NCI-H748 treated with DMSO at 0.1 percent for 48 hours (cell line): ENCODE measurements around the gene ABLIM2.

ENCODE experiments used
- DNase-seq: peaks from one replicate; lab custom pipeline; 2025; lab: John Stamatoyannopoulos, UW

ABLIM2 gene

DNA sequence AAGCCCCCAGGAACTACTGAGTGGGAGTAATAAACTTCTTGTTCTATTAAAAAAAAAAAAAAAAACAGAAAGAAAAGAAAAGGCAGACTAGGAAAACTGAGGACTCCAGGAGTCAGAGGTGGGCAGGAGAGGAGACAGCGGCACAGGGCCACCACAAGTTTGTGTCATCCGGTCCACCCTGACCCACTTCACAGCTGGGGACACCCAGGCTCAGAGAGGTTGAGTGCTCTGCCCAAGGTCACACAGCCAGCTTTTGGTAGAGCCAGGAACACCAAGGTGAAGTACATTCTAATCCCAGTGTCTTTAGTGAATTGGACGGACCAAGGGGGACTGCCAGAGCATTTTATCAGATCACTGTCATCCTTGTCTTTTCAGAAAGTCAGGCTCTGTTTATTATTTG is 16.4 kb upstream of the ABLIM2 start:
- DNase-seq, result no peak

DNA sequence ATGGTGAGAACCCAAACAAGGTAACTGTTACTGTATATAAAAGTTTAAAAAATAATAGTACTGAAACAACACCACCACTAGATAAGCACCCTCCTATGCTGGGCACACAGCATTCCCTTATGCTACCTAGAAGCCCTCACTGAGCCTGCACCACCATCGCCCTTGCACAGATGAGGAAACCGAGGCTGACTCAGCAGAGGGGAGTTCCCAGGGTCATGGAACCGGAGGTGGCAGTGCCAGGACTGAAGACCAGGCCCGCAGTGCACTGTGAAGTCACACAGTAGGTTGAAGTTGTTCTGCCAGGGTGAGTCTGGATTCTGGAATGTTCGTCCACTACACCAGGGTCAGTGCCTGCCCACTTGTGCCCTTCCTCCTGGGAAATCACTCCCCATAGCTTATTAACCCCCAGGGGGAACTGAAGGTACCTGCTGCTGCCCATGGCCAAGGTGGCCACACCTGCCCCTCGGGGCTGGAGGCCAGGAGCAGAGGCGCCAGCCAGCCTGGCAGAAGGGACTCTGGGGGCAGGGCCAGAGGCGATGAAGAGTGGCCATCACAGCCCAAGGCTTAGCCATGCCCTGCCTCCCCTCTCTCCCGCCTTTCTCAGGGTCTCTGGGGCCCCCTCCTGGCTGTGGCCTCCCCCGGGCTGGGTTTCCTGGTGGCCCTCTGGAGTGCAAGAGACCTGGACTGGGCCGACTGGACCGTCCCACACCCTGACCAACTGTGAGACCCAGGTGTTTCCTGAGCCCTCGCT is 15.1 kb upstream of the ABLIM2 start:
- no peak for DNase-seq

DNA sequence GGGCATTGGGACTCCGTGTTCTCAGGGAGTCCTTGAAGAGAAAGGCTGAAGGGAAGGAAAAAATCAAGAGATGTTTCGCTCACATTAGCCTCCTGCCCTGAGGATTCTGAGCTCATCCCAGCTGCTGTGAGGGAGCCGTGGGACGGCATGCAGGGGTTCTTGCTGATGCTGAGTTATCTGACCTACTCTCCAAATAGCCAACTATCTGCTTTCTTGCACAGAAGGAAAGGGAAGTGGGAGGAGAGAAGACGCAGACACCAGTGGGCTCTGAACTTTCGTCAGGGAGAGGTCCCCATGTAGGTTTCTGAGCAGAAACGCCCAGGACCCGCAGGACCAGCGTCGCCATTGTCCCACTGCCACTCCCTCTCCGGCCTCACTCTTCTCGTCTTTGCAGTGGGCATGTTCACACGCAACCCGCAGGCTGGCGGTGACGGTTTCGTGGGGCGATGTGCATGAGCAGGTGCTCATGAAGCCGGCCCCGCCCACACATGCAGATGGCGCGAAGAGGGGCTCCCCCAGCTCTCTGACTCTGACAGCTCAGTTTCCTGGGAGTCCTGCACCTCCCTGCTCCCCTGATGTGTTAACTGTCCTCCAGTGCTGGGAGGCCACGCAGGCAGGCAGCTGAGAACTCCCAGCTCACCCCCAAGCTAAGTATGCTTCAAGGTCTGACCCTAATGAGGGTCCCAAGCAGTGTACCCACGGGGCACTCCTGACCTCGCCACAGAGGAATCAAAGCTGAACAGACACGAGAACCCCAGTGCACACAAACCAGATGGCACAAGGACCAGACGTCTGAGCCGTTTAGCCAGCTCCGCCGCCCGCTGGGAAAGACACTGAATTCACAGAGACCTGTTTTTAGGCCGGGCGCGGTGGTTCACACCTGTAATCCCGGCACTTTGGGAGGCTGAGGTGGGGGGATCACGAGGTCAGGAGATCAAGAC is 13.6 kb upstream of the ABLIM2 start:
- DNase-seq, result no peak

DNA sequence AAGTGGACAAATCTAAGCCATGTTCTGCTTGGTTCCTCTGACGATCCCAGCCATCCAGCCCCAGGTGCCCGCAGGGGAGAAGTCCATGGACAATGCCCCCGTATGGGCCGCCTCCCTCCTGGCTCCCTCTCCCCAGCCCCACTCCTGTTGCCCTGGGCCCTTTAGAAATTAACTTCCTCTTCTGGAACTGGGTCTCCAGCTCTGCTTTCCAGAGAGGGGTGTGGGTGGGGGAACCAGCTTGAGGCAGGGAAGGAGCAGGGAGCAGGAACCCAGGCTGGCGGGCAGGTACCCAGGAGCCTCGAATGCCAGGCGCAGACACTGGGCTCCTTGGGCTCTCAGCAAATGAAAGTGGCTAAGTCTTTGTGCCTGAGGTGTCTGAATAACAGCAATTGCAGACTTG is 12.7 kb upstream of the ABLIM2 start:
- DNase-seq, result no peak

DNA sequence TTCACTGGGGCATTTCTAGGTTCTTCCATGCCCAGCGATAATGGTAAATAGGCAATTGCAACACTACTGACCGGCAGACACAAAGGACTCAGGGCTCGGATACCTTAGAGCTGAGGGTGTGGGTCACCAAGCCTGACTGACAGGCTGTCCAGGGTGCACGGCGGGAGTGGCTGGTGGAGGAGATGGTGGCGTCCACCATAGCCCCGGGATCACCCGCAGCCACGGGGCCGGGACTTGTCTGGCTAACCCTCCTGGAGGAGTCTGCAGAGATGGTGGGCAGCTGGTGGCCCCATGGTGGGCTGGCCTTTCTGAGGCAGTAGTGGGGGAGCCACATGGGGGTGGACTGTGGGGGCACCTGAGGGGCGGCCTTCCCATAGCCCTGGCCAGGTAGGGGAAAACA is 11.7 kb upstream of the ABLIM2 start:
- DNase-seq, result no peak

DNA sequence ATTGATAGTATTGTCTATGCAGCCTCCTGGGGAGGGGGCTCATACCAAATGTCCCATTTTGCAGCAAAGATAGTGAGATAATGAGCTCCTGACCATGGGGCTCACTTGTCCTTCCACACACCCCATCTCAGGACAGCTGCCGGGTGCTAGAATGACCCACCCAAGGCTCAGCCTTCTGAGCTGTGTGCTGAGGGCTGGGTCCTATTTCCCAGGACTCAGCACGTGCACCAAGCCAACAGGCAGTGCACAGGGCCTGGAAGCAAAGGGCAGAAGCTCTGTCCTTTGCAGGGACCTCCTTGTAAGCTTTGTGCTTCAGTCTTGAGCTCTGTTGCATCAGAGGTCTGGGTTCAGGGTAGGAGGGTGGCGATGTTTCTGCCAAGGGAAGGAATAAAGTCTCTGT is 11.2 kb upstream of the ABLIM2 start:
- no peak for DNase-seq

DNA sequence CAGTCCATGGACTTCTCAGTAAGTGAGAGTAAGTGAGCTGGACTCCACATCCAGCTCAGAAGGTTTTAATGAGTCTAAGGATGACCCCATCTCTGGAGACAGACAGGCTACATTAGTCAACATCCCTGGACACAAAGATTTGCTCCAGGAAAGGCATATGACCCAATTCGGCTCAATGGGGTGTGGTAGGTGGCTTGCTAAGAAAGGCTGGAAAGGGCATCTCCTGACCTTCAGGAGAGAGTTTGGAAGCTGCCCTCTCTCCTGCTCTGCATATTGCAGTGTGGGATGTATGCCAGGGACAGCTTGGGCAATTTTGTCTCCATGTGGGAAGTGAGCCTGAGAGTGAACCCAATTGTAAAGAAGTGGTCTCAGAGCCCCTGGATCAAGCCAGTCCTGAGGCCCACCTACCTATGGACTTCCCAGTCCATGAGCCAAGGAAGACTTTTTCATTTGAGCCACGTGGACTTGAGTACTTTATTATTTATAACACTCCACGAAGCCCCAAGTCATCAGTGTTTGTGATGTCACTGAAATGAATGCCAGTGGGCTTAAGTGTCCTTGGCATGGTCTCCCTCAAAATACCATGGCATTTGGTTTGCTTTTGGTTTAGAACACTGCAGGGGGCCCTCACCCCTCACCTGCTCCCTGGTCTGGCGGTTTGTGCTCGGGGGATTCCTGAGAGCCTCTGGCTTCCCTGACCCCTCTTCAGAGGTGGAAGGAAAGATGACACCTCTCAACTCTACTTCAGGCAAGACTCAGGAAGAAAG is 10.4 kb upstream of the ABLIM2 start:
- DNase-seq, result no peak

DNA sequence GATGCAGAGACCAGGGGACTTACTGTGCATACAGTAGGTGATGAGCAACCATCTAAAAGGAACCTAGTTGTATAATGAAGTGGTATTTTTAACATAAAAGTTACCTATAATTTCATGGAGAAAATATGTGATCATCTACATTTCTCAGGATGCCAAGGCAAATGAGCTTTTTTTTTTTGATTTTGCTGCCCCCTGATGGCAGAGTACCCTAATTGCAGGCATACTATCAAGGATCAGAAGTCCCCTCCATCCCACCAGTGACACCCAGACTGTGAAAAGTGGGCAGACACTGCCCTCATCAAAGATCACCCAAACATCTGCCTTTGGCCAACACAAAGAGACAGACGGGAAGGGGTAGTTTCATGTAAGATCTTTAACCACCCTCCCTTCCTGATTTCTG is 9.6 kb upstream of the ABLIM2 start:
- DNase-seq, result no peak

DNA sequence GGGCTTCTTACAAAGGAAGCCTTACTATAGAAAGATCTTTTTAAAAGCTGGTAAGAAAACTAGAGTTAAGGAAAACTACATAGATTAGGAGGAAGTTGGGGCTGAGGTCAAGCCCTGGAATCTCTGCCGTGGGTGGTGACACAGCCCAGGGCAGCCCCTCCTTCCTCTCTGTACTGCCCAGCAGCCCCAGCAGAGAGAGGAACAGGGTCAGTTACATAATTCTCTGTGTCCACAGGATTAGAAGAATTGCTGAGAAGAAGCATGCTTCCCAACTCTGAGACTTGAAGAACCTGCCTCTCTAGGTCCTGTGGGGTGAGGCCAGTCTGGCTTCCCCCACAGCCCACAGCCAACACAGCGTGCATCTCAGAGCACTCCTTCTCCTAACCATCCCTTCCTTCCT is 9.2 kb upstream of the ABLIM2 start:
- no peak for DNase-seq

DNA sequence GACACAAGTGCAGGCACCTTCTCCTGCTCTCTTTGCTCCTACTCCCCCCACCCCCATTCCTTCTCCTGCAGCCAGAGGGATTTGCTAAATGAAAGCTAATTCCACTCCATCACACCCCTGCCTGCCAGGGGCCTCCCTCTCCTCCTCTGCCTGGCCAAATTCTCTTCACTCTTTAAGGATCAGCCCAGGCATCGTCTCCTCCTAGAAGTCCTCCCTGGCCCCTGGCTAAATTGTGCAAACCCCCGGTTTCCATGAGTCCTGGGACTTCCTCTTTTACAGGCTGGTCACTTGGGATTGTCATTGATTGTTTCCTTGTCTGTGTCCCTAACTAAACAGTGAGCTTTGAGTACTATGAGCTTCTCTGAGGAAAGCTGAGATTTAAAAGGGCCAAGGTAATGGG is 8.7 kb upstream of the ABLIM2 start:
- no peak for DNase-seq

DNA sequence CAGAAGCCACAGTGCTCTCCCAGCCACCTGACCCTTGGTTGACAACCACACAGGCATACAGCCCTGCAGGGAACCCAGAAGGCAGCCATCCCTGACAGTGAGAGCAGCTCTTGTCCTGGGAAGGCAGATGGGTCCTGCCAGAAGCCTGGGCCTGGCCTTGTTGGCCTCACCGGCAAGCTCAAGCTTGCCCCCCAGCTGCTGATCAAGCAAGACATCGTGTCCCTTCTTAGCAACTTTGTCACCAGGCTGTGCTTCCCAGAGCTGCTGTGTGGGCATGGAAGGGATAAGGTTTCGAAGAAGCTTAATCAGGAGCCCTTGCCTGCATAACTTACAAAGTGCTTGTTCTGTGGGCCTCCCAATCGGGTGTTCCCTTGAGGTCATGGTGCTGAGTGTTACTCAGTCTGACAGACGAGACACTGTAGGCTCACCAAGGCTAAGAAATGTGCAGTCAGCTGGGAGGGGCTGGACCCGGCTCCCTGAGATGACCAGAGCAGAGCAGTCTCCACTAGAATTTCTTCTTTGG is 6.8 kb upstream of the ABLIM2 start:
- DNase-seq, result no peak

DNA sequence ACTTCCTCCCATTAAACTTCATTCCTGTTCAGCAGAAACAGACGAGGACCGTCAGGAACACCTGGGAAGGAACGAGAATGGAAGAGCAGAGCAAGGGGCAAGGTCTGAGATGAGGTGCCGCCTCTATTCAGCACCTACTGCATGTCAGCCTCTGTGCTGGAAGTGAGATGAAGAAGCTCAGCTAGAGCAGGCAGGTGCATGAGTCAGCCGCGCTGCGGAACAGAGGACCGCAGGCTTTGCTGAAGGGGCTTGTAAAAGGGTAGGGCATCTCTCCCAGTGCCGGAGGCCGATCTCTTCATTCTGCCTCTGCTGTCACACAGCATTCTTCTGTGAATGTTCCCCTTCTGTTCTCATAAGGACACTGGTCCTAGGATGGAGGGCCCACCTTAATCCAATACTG is 6.1 kb upstream of the ABLIM2 start:
- no peak for DNase-seq

DNA sequence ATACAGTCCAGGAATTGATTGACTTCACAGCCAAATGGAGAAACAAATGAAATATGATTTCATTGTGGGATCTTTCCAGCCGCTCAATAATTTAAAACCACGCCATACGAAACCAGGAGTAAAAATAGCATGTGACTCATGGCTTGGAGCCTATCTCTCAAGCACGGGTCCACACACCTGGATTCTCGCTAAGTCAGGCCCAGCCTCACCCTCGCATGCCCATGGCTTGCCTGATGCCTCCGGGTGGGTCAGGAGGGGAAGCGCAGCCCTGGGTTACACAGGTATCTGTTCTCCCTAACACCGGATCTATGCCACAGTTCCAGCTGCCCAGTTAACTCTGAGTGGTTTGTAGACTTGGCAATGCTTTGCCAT is 5.6 kb upstream of the ABLIM2 start:
- no peak for DNase-seq

DNA sequence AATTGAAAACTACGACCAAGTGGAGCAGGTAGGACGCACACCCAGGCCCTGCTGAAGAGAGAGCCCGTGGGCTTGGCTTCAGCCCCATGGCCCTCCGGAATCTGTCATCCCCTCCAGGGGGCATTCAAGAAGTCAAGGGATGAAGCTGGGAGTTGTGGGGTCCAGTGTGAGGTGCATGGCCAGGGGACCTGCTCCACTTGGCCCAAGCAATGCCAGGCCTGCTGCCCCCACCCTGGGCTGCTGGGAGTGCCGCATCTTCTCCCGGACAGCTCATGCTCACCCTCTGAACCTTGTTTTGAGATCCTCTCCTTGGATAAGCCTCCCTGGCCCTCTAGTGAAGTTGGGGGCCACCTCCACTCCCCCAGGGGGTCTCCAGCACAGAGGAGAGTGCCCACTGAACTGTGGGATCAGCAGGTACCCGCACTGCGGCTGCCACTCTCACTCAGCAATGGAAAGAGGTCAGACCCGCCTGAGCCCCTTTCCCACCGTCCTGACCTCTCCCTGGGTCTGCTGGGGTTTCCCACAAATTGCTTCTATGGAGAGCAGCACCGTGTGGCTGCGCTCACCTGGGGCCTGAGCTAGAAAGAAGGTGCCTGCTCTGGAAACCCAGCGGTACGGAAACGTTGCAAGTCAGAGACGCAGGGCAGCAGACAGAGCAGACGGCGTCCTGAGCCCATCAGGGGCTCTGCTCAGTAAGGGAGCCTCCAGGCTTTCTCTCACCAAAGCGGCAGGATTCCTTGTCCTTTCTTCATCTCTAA is 5.0 kb upstream of the ABLIM2 start:
- no peak for DNase-seq

DNA sequence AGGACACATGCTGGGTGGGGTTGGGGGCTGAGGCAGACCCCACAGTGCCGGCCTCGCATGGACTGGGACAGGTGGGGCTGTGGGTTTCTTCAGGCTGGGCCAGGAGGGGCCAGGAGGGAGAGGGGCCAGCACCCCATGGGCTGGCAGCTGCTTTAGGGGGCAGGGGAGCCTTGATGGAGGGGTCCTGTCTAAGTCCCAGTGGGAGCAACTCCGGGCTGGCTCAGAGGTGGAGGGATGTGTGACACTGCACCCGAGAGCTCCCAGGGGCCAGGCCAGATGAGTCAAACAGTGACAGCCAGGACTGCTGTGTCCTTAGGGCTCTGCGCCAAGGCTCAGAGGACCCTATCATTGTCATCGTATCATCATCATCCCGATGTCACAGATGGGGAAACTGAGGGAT is 4.4 kb upstream of the ABLIM2 start:
- no peak for DNase-seq

DNA sequence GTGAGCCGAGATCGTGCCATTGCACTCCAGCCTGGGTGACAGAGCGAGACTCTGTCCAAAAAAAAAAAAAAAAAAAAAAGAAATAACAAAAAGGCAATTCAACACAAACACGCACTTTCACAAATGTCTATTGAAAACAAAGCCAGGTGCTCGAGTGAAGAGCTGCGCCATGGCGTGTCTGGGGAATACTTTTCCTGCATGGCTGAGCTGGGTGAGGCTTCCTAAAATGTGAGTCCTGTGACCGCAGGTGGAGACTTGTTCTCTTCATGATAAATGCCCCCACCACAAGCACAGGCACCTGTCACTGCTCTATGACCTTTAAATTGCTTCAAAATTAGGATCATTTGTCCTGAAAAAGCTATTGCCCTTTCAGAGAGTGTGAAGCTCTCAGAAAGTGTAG is 4.0 kb upstream of the ABLIM2 start:
- no peak for DNase-seq

DNA sequence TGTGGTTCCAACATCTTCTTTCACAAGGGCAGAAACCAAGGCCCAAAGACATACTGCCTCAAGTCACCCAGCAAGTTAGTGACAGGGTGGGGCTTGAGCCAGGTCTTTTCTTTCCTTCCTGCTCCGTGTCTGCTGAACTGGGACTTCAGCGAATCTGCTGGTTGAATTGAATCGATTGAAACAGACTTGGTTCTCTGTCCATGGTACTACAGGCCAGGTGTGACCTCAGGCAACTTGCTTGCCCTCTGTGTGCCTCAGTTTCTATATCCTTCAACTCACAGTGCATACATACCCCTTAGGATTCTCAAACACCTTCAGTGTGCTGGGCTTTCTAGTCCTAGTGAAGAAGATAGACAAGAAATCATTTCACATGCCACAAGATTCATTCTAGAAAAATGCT is 2.0 kb upstream of the ABLIM2 start:
- no peak for DNase-seq

DNA sequence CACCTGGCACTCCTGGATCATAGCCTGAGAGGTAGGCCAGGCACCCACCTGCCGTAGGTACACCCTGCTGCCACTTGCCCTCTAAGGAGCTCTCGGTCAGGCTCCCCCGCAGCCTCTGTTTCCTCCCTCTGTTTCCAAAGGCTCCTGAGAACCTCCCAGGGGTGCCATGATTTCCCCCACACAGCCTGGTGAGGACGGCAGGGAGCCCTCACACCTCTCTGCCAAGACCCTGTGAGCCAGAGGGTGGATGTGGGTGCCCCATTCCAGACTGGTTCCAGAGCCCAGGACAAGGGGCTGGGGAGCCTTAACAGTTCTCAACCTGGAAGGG is 1.6 kb upstream of the ABLIM2 start:
- no peak for DNase-seq

DNA sequence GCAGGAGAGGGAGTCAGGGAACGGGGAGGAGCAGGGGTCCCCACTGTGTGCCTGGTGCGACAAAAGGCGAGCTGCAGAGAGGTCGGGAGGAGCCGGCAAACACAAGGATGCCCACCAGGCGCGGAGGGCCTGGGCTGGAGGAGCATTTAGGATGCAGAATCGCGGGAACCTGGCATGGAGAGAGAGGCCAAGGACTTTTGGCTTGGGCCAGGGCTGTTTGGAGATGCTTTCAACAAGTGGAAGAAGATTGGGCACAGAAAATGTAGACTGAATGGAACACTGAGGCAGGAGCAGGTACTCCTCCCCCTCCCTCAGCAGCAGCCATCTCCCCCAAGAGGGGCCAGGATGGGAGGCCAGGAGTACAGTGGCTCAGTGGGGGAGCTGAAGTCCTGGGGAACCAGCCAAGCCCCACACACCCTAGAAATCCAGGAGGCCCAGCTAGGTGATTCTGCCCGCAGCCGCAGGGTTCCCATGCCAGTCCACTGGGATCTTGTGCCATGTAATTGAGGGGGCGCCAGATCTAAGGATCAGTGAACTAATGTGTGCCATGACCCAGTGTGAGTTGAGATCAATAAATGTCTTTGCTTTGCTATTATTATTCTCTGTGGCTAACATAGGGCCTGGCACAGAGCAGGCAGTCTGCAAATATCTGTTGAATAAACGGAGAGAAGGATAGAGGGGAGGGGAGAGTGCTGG is 1.1 kb upstream of the ABLIM2 start:
- no peak for DNase-seq

DNA sequence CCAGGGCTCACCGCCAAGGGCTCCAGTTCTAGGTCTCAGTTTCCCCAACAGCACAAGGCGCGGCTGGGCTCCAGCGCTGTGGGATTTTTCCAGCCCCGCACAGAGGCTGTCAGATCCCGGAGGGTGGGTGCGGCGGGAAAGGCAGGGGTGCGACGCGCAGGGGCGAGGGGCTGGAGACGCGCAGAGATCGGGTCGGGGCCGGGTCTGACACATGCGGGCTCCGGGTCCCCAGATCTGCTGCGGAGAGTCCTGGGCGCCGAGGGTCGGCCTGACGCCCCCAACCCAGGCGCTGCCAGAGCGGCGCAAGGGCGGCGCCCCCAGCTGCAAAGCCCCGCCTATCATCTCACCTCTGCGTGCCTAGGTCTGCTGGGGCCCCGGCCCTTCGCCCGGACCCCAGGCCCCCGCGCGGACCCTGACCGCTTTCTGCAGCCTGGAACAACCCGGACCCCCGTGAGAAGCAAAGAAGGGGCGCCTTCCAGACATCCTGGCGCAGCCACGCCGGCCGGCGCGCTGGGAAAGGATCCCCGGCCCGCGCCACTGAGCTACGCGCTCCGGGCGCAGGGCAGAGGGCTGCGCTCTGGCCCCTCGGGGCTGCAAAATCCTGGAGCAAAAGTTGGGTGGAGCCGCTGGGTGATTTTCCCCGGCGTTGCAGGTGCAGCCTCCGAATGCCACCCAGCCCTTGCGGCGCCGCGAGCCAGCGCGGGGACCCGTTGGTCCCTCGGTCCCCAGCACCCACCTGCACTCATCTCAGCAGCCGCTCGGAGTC is 486 bp downstream of the ABLIM2 start:
- no peak for DNase-seq

DNA sequence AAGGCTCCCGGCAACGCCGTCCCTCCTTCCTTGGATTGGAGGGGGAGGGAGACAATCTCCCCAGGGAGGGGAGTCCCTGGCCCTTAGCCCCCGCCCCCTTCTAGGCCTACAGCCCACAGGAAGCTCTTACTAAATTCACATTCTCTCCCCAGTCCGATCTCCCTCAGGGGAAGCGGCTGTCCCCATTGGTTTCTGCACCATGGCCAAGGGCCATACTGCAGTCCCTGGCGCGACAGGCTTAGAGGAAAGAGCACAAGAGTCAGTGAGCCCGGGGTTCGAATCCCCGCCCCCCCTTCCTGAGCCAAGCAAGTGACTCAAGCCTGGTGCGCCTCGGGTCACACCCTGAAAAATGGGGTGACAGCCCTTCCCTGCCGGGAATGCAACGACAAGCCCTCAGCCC is 1.1 kb downstream of the ABLIM2 start:
- DNase-seq, result no peak
